ENCODE measurements around the gene RHOG.

DNA sequence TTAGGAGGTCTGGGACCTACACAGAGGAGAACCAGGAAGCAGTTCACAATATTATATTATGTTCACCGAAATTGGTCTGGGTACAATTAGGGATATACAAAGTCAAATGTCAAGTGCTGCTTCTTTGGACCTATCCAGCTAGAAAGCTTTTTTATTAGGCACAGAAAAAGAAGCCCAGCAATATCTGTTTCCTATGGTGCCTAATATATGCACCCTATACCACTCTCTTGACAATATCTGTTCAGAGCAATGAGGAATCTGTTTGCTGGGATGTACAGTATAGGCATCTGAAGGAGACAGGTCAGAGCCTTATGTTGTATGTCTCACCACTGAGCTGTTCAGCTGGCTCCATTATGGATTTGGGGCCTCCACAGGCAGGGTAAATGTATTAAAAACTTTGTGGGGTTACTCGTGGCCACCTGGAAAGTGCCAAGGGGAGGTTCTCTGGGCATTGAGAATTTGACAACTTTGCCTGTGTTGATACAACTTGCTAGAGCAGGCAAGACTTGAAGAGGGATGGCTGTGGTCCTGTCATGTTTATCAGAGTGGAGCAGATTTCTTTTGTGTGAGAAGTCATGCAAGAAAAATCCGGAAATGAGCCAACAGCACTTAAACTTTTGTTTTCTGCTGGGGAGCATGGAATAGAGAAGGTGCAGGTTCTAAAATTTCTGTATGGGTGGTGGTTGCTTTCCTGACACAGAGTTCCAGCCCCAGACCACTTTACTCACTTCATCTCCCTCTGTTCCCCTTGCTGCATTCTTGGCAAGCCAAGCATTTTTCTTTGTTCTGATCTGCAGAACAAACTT is 24.8 kb upstream of the RHOG start:
- TF ChIP-seq POLR2A (IDR thresholded peaks at IDR 0.05; ENCODE audit: low read depth, low read length): no peak
- TF ChIP-seq PAX5 (IDR thresholded peaks at IDR 0.05; ENCODE audit: insufficient read depth, low read length, severe bottlenecking): no peak
- TF ChIP-seq POLR2AphosphoS5 (IDR thresholded peaks at IDR 0.05; ENCODE audit: low read depth, low read length): no peak

Measured in GM12891 (cell line).